ENCODE data around the gene MYPN. TPM values are rescaled to one million over a fixed set of nuclear protein-coding genes. Genes with fewer than 3 reads are reported as not detected.

MYPN gene
- polyA plus RNA-seq, 3 donors from 2014 or later: not detected

DNA sequence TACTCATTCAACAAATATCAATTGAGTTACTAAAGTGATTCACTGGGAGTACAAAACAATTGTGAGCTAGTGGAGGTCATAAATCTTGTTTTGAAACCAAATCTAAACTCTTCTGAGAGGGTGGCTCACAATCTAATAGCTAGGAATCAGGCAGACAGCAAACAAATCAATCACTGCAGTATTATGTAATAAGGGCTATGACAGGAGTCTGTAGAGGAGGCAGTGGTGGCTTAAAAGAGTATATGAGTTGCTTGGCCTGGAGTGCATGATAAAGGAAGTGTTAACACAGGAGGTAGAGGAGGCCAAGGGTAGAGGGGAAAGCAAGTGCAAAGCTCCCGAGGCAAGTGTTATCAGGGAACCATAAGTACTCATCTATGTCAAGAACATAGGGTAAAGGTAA, 16.5 kb downstream of the MYPN start:
- no peaks in the 10 kb centered on the region for H3K4me1 Mint-ChIP-seq
- no peaks in the 10 kb centered on the region for H3K36me3 Mint-ChIP-seq
- H3K27ac Mint-ChIP-seq: no peak overlapping the region
- no peak for DNase-seq
- H3K9me3 Mint-ChIP-seq: no peaks in the 10 kb centered on the region
- H3K4me3 Mint-ChIP-seq: no peak overlapping the region
- H3K27me3 Mint-ChIP-seq (ENCODE audit: low read depth in 3 of 3): peaks cover 0 to 6% (median 5%) of the 10 kb centered on the region in 3 donors

GRCh38 chr10:68128015-68128414, 18.7 kb downstream of the MYPN start:
- no peak overlapping the region for H3K4me3 Mint-ChIP-seq
- H3K27me3 Mint-ChIP-seq (ENCODE audit: low read depth in 3 of 3): peaks cover 0 to 8% (median 5%) of the 10 kb centered on the region in 3 donors
- H3K4me1 Mint-ChIP-seq: no peaks in the 10 kb centered on the region
- H3K27ac Mint-ChIP-seq: no peak overlapping the region
- no peaks in the 10 kb centered on the region for H3K9me3 Mint-ChIP-seq
- DNase-seq: no peak
- H3K36me3 Mint-ChIP-seq: no peaks in the 10 kb centered on the region

DNA sequence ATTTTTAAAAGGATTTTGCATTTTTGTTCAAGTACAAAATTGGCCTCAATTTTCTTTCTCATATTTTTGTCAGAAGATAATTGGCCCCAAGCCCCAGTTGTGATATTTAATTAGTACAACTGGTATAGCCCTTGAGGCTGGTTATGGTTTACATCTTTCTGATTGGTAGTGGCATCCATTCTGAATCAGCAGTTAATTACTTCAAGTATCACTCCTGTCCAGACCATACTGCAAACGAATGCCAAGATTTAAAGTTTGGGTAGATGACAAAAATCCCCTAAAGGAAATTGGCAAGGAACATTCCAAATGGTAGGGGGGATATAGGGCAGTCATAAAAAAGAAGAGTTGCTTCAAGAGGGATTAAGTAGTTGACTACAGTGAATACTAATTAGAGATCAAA, 23.1 kb downstream of the MYPN start:
- DNase-seq: no peak
- no peak overlapping the region for H3K27ac Mint-ChIP-seq
- H3K9me3 Mint-ChIP-seq: no peaks in the 10 kb centered on the region
- no peak overlapping the region for H3K4me3 Mint-ChIP-seq
- H3K27me3 Mint-ChIP-seq (ENCODE audit: low read depth in 3 of 3): peaks cover 0 to 5% (median 0%) of the 10 kb centered on the region in 3 donors
- no peaks in the 10 kb centered on the region for H3K4me1 Mint-ChIP-seq
- no peaks in the 10 kb centered on the region for H3K36me3 Mint-ChIP-seq

DNA sequence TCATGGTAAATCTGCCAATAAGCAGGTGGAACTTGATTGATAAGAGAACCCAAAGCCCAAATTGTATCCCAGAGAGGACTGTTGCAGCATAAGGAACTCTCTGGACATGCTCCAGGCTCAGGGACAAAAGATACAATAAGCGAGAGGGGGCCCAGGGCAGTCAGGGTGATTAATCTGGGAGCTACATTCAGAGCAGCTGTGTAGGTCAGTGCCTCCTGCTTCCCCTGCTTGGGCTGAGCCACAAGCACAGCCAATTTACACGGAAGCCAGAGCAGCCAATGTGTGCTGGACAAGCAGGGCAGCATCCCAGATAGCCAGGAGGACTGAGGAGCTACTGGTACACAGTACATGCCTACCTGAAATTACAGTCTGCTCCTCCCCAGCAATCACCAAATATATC, 24.2 kb downstream of the MYPN start:
- no peak overlapping the region for H3K4me3 Mint-ChIP-seq
- no peak overlapping the region for H3K27ac Mint-ChIP-seq
- H3K4me1 Mint-ChIP-seq: no peaks in the 10 kb centered on the region
- H3K9me3 Mint-ChIP-seq: no peaks in the 10 kb centered on the region
- H3K27me3 Mint-ChIP-seq (ENCODE audit: low read depth in 3 of 3): peaks cover 0 to 2% (median under 1%) of the 10 kb centered on the region in 3 donors
- H3K36me3 Mint-ChIP-seq: no peaks in the 10 kb centered on the region
- DNase-seq: no peak

GRCh38 chr10:68135362-68135761, 26.1 kb downstream of the MYPN start:
- H3K4me1 Mint-ChIP-seq: no peaks in the 10 kb centered on the region
- no peak overlapping the region for H3K27ac Mint-ChIP-seq
- no peak for DNase-seq
- H3K4me3 Mint-ChIP-seq: no peak overlapping the region
- peaks cover 2 to 7% (median 6%) of the 10 kb centered on the region in 3 donors for H3K27me3 Mint-ChIP-seq (ENCODE audit: low read depth in 3 of 3)
- no peaks in the 10 kb centered on the region for H3K9me3 Mint-ChIP-seq
- H3K36me3 Mint-ChIP-seq: no peaks in the 10 kb centered on the region

GRCh38 chr10:68135922-68136792, 26.9 kb downstream of the MYPN start:
- Mint-ChIP-seq H3K36me3 (no peaks in the 10 kb centered on the region), H3K4me3 (no peak overlapping the region), H3K4me1 (no peaks in the 10 kb centered on the region), H3K27me3 (ENCODE audit: low read depth in 3 of 3) (peaks cover 2 to 7% (median 6%) of the 10 kb centered on the region in 3 donors), H3K27ac (no peak overlapping the region), H3K9me3 (no peaks in the 10 kb centered on the region)
- DNase-seq: no peak

DNA sequence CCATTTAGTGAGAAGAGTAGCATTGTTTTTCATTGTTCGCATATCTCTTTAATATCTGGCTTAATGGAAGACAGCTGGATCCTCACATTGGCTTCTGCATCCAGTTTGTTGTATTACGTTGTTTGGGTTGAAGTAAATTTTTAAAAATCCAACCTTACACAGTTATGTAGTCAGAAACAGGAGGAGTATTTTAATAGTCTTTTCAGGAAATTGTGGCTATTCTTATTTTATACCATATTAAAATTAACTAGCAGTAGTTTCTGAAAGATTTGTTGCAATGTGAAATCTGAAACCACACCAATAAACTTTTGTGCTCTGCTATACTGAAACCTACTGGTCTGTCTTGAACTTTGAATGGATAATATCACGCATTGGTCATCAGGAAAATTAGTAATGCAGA, 27.9 kb downstream of the MYPN start:
- Mint-ChIP-seq H3K36me3 (no peaks in the 10 kb centered on the region), H3K4me1 (no peaks in the 10 kb centered on the region), H3K27me3 (ENCODE audit: low read depth in 3 of 3) (peaks cover 2 to 7% (median 6%) of the 10 kb centered on the region in 3 donors), H3K27ac (no peak overlapping the region), H3K4me3 (no peak overlapping the region), H3K9me3 (no peaks in the 10 kb centered on the region)
- no peak for DNase-seq

- Mint-ChIP-seq H3K4me1 (no peaks in the 10 kb centered on the region), H3K9me3 (no peaks in the 10 kb centered on the region), H3K27ac (no peak overlapping the region)
Measured at GRCh38 chr10:68138526-68138925, 29.2 kb downstream of the MYPN start.

DNA sequence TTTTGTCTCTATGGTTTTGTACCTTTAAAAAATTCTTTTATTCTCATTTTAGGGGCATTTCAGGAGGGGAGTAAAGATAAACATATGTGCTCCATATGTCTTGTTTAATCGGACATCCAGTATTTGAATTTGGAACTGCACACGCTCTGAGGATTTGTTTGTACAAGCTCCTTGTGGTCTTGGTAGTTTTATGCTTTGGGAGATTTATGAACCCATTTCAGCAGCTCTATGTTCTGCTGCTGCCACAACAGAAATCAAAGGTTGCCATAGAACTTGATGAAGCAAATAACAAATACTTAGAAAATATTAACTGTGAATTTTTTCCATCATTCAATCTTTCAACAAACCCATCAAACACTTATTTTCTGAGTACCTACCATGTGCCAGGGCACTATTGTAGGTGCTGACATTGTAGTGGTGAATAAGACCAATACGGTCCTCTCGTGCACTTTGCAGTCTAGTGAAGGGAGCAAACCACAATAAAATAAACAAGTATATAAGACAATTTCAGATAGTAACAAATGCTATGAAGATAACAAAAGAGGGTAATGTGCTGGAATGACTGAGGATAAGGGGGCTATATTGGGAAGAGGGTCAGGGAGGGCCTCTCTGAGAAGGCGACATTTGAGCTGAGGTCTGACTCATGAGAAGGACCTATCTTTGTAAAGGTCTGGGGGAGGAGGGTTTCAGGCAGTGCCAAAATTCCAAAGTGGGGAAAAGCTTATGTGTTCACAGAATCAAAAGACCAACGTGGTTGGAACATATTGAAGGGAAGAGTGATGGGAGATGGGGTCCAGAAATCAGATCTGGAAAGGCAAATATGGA, 30.4 kb downstream of the MYPN start:
- no peaks in the 10 kb centered on the region for H3K4me1 Mint-ChIP-seq
- no peak overlapping the region for H3K4me3 Mint-ChIP-seq

More at GRCh38 chr10:68138526-68138925, 29.2 kb downstream of the MYPN start:
- peaks cover 2 to 6% (median 5%) of the 10 kb centered on the region in 3 donors for H3K27me3 Mint-ChIP-seq (ENCODE audit: low read depth in 3 of 3)
- no peak overlapping the region for H3K4me3 Mint-ChIP-seq
- DNase-seq: no peak
- H3K36me3 Mint-ChIP-seq: no peaks in the 10 kb centered on the region

GRCh38 chr10:68142761-68143160, 33.5 kb downstream of the MYPN start:
- no peak overlapping the region for H3K27ac Mint-ChIP-seq
- peaks cover 6 to 7% (median 6%) of the 10 kb centered on the region in 3 donors for H3K27me3 Mint-ChIP-seq (ENCODE audit: low read depth in 3 of 3)
- H3K36me3 Mint-ChIP-seq: no peaks in the 10 kb centered on the region
- no peak overlapping the region for H3K4me3 Mint-ChIP-seq
- no peaks in the 10 kb centered on the region for H3K9me3 Mint-ChIP-seq
- H3K4me1 Mint-ChIP-seq: no peaks in the 10 kb centered on the region
- no peak for DNase-seq

More for the DNA sequence above, 30.4 kb downstream of the MYPN start:
- Mint-ChIP-seq H3K27me3 (ENCODE audit: low read depth in 3 of 3) (peaks cover 2 to 6% (median 5%) of the 10 kb centered on the region in 3 donors), H3K36me3 (no peaks in the 10 kb centered on the region), H3K9me3 (no peaks in the 10 kb centered on the region), H3K27ac (no peak overlapping the region)
- no peak for DNase-seq

DNA sequence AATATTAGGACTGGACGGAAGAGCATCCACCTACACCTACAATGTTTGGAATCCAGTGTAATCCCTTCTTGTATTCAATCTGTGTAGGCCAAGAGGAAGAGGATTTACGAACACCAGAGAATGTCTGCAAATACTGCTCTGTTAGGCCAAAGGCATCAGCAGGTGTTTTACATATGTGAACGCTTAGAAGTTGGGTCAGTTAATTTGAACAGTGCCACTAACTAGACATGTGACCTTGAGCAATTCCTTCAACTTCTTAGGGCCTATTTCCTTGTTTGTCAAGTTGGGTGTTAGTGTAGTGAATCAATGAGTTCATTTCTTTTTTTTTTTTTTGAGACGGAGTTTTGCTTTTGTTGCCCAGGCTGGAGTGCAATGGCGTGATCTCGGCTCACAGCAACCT, 35.4 kb downstream of the MYPN start:
- H3K36me3 Mint-ChIP-seq: no peaks in the 10 kb centered on the region
- DNase-seq: no peak
- H3K27me3 Mint-ChIP-seq (ENCODE audit: low read depth in 3 of 3): peaks cover 2 to 6% (median 6%) of the 10 kb centered on the region in 3 donors
- H3K4me1 Mint-ChIP-seq: no peaks in the 10 kb centered on the region
- H3K4me3 Mint-ChIP-seq: no peak overlapping the region
- H3K9me3 Mint-ChIP-seq: no peaks in the 10 kb centered on the region
- H3K27ac Mint-ChIP-seq: no peak overlapping the region

- DNase-seq: no peak
- no peak overlapping the region for H3K4me3 Mint-ChIP-seq
- no peaks in the 10 kb centered on the region for H3K4me1 Mint-ChIP-seq
- H3K27me3 Mint-ChIP-seq (ENCODE audit: low read depth in 3 of 3): peaks cover 4 to 6% (median 6%) of the 10 kb centered on the region in 3 donors
- no peaks in the 10 kb centered on the region for H3K9me3 Mint-ChIP-seq
- H3K36me3 Mint-ChIP-seq: no peaks in the 10 kb centered on the region
- no peak overlapping the region for H3K27ac Mint-ChIP-seq
Measured at GRCh38 chr10:68145705-68146104, 36.4 kb downstream of the MYPN start.

GRCh38 chr10:68146133-68146532, 36.8 kb downstream of the MYPN start:
- Mint-ChIP-seq H3K4me1 (no peaks in the 10 kb centered on the region), H3K4me3 (no peak overlapping the region), H3K36me3 (no peaks in the 10 kb centered on the region), H3K27ac (no peak overlapping the region), H3K27me3 (ENCODE audit: low read depth in 3 of 3) (peaks cover 4 to 8% (median 6%) of the 10 kb centered on the region in 3 donors), H3K9me3 (no peaks in the 10 kb centered on the region)
- no peak for DNase-seq

GRCh38 chr10:68151453-68151852, 42.2 kb downstream of the MYPN start:
- Mint-ChIP-seq H3K4me3 (no peak overlapping the region), H3K36me3 (no peaks in the 10 kb centered on the region), H3K27ac (no peak overlapping the region), H3K9me3 (no peaks in the 10 kb centered on the region), H3K27me3 (ENCODE audit: low read depth in 3 of 3) (peaks cover 4 to 11% (median 8%) of the 10 kb centered on the region in 3 donors), H3K4me1 (no peaks in the 10 kb centered on the region)
- DNase-seq: no peak

Data from immature natural killer cell (primary cell).